HG03565 (cell line): ENCODE data around the gene RGS9.

Source experiments
- ATAC-seq: cut with Tn5 transposase; IDR thresholded peaks from one replicate; pipeline ENCODE4 v1.9.1; 2021; ENCODE audit warnings: mild to moderate bottlenecking, moderate library complexity; ENCODE audit not compliant: unreplicated experiment

RGS9 gene

DNA sequence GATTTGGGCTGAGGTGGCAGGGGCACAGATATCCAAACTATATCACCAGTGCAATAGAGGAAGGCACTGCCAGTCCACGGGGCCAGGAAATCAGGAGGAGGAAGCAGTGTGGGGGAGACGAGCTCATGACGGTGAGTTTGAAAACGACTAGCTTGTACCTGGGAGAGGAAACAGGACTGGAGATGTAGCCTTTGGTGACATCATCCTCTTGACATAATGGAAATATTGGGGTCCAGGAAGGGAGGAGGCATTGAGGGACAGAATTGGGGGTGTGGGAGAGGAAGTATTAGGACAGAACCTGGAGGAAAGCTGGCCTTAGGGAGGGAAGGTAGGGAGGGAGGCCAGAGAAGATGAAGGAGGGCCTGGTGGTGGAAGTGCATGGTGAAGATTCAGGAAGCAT, 109.1 kb downstream of the RGS9 start:
- ATAC-seq, result no peak

- no peak for ATAC-seq
Measured at GRCh38 chr17:65249774-65250173, 112.6 kb downstream of the RGS9 start.

- no peak for ATAC-seq
Measured at GRCh38 chr17:65254166-65254565, 117.0 kb downstream of the RGS9 start.

DNA sequence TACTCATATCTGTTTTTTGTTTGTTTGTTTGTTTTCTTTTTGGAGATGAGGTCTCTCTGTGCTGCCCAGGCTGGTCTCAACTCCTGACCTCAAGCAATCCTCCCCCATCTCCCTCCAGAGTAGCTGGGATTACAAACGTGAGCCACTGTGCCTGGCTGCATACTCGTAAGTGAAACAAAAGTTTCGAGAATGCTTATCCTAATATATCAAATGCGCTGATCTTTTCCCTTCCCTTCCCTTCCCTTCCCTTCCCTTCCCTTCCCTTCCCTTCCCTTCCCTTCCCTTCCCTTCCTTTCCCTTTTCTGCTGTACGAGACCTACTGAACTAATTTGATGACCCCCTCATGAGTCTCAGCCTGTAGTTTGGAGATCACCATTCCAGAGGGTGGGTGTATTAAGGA, 122.1 kb downstream of the RGS9 start:
- no peak for ATAC-seq

- ATAC-seq, result no peak
Measured at GRCh38 chr17:65259696-65260485, 122.7 kb downstream of the RGS9 start.

DNA sequence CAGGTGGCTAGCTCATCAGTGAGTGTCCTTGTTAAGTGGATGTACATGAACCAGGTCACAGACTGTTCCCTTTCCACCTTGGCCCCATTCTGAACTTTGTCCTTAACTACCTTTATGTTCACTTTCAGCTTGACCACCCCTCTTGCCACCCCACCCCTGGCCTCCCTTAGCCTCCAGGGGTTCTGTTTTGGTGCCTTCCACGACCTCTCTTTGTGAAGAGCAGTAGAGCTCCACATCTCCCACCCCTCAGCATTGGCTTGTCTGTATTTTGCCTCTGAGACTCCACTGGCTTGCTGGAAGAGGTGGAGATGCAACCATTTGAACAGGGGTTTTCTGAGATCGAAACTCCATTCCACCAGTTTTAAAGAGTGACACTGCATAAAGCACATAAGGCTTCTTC, 123.5 kb downstream of the RGS9 start:
- no peak for ATAC-seq

- ATAC-seq, result no peak
Measured at GRCh38 chr17:65261152-65261551, 124.0 kb downstream of the RGS9 start.

DNA sequence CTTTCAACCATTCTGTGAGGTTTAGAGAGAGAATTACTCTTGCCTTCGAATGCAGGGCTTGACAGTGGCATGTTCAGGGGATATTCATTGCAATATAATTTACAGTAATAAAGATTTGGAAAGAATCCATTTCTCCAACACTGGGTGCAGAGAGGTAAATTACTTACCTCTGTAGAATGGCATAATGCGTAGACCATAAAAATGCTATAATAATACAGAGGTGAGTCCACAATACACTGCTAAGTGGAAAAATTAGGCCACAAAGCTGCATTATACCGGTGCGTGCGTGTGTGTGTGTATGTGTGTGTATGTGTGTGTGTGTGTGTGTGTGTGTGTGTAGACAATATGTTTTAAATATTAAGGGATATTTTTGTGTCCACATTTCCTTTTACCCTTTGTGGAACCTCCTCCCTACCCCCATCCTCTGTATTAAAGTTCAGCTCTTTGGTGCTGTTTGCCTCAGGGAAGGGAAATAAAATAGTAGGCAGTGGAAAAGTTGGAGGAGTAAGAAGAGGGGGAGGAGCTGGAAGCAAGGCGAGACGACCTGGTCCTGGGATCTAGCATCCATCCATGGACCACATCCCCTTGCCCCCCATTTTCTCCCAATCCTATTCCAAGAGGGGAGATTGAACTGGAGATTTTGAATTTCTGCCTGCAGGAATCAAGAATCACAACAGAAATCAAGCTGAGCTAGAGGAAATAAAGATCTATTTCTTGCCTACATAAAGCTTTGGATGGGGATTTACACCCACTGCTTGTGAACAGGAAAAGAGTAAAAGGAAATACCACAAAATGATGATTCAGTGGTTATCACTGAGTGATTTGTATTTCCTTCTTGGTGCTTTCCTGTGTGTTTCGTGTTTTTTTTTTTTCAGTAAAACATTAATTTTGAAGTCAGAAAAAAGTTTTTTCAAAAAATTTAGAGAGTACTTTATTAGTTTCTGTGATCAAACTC, 124.8 kb downstream of the RGS9 start:
- no peak for ATAC-seq

- ATAC-seq, result no peak
Measured at GRCh38 chr17:65265276-65265675, 128.1 kb downstream of the RGS9 start.

DNA sequence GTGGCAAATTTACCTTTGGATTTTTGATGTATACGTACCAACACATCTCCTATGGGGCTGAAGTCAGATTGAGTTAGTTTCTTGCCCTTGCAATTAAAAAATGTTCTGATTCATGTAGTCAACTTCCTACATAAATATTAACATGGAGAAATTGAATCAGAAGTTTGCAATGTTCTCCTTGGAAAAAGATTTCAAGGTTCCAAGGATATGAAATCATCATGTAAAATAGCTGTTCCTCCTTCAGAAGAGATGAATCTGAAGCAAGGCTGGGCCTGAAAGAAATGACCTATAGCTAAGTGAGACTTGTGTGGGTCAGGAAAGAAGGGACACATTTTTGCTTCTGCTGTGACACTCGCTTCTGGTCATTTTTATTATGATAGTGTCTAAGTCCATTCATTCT, 131.7 kb downstream of the RGS9 start:
- ATAC-seq, result no peak

DNA sequence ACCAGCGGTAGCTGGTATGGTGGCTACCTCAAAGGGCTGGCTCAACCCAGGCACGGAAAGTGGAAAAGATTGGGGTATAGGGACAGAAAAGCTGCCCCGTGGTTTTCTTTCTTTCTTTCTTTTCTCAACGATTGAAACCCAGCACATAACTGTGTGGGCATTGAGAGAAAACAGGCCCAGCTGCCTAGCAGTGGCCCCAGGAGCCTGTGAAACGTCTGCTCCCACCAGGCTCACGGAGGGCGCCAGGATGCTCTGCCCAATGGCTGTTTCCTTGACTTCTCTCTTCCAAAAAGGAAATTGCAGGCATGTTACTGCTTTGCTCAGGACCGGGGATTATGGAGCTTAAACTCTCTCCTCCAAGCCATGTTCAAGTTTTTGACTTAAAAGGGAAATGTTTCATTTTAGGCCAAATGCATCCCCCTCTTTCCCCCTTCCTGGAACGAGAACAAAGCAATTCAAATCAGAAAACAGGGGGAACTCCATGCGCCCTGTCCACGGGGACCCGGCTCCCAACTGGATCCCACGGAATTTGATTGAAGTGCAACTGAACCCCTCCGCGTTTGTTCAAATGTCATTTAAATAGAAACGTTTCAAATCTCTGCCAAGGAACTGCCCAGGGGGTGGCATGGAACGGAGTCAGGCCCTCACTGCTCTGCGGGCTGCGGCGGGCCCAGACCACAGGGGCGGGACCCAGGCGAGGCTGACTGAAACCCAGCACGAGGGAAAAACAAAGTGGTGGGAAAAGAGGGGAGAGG, 133.5 kb downstream of the RGS9 start:
- ATAC-seq, result no peak

DNA sequence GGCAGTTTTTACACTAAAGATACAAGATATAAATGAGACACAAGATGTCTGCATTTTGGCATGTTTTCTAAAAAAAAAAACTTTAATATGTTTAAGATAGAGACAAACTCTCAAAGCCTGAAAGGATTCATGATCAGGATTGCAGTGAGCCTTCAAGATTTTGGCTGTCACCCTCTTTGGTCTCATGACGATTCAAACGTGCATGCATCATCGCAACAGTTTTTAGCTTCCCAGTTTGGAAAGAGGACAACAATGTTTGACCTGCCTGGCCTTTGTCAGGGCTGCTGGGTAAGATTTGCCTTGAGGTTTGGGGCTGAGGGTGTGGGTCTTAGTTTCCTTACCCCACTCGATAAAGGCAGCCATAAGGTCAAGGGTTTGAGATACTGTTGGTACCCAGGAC, 134.1 kb downstream of the RGS9 start:
- no peak for ATAC-seq
